CD4-positive, alpha-beta T cell treated with Interleukin-21 for 1 hour (primary cell): ENCODE measurements around the gene SAMD4B.

ENCODE experiments used
- DNase-seq: peaks from one replicate; pipeline ENCODE4 v3.0.0-alpha.2; 2020

Gene SAMD4B

GRCh38 chr19:39397360-39398296 lies 55.4 kb downstream of the SAMD4B start:
- peak; percentile 94 for DNase-seq

- peak; percentile 74 for DNase-seq
Measured at GRCh38 chr19:39398297-39398864, 56.2 kb downstream of the SAMD4B start.

- DNase-seq = no peak
Measured at GRCh38 chr19:39399668-39400050, 57.4 kb downstream of the SAMD4B start.

GRCh38 chr19:39400061-39400460 lies 57.8 kb downstream of the SAMD4B start:
- no peak for DNase-seq

- DNase-seq = no peak
Measured at GRCh38 chr19:39401070-39401548, 58.9 kb downstream of the SAMD4B start.

- peak; percentile 93 for DNase-seq
Measured at GRCh38 chr19:39401549-39402345, 59.5 kb downstream of the SAMD4B start.

- DNase-seq = peak; percentile 96
Measured at GRCh38 chr19:39402346-39403300, 60.4 kb downstream of the SAMD4B start.

GRCh38 chr19:39403331-39404312 lies 61.4 kb downstream of the SAMD4B start:
- peak; percentile 99 for DNase-seq

- DNase-seq = peak; percentile 51
Measured at GRCh38 chr19:39405261-39405957, 63.2 kb downstream of the SAMD4B start.

GRCh38 chr19:39405958-39406655 lies 63.9 kb downstream of the SAMD4B start:
- DNase-seq = peak; percentile 95

GRCh38 chr19:39406656-39407409 lies 64.6 kb downstream of the SAMD4B start, which contains the start of gene ZFP36:
ZFP36 (plus strand) TSS chr19:39406847; CDS start chr19:39406905, 58 bp downstream.
- DNase-seq = peak; percentile 96

GRCh38 chr19:39407410-39407659 lies 65.1 kb downstream of the SAMD4B start:
- peak; percentile 80 for DNase-seq

GRCh38 chr19:39407660-39408391 lies 65.6 kb downstream of the SAMD4B start:
- no peak for DNase-seq

GRCh38 chr19:39408392-39409207 lies 66.4 kb downstream of the SAMD4B start:
- DNase-seq = peak; percentile 81

GRCh38 chr19:39409208-39410016 lies 67.2 kb downstream of the SAMD4B start:
- peak; percentile 96 for DNase-seq
